ENCODE results near the gene STYK1. TPM values are rescaled to one million over a fixed set of nuclear protein-coding genes. Genes with fewer than 3 reads are reported as not detected.

STYK1 gene
- 4.2 and 8.1 TPM in 2 replicates for total RNA-seq

GRCh38 chr12:10673659-10674384 lies at the start of gene STYK1:
TSS of gene STYK1 (minus strand) at chr12:10674052. CDS start at chr12:10634618, 39,434 bp downstream.
- peak; percentile 65 to 76 for DNase-seq (ENCODE audit: low read depth in 2 of 2)

GRCh38 chr12:10722905-10723746 lies 49.3 kb upstream of the STYK1 start, which contains the start of gene YBX3:
TSS of gene YBX3 (minus strand) at chr12:10723323. CDS start at chr12:10723111, 212 bp downstream.
- peak; percentile 91 for DNase-seq (ENCODE audit: low read depth in 2 of 2)

GRCh38 chr12:10722502-10722904 lies 48.7 kb upstream of the STYK1 start:
- DNase-seq (ENCODE audit: low read depth in 2 of 2), result peak; percentile 64 to 68

GRCh38 chr12:10721651-10722501 lies 48.0 kb upstream of the STYK1 start:
- peak; percentile 99 to 100 for DNase-seq (ENCODE audit: low read depth in 2 of 2)

GRCh38 chr12:10720974-10721650 lies 47.3 kb upstream of the STYK1 start:
- peak; percentile 39 to 46 for DNase-seq (ENCODE audit: low read depth in 2 of 2)

- peak in 1 of 2 donors; percentile 61 for DNase-seq (ENCODE audit: low read depth in 2 of 2)
Observed at GRCh38 chr12:10719482-10719881, 45.6 kb upstream of the STYK1 start.

- peak in 1 of 2 donors; percentile 69 for DNase-seq (ENCODE audit: low read depth in 2 of 2)
Observed at GRCh38 chr12:10718279-10718821, 44.5 kb upstream of the STYK1 start.

GRCh38 chr12:10717410-10717809 lies 43.6 kb upstream of the STYK1 start:
- peak; percentile 55 to 79 for DNase-seq (ENCODE audit: low read depth in 2 of 2)

GRCh38 chr12:10716704-10717315 lies 43.0 kb upstream of the STYK1 start:
- DNase-seq (ENCODE audit: low read depth in 2 of 2), result peak; percentile 94 to 96

- DNase-seq (ENCODE audit: low read depth in 2 of 2), result no peak
Observed at GRCh38 chr12:10716277-10716676, 42.4 kb upstream of the STYK1 start.

- no peak for DNase-seq (ENCODE audit: low read depth in 2 of 2)
Observed at GRCh38 chr12:10715491-10715890, 41.6 kb upstream of the STYK1 start.

GRCh38 chr12:10709808-10710207 lies 36.0 kb upstream of the STYK1 start:
- DNase-seq (ENCODE audit: low read depth in 2 of 2), result no peak

GRCh38 chr12:10708862-10709261 lies 35.0 kb upstream of the STYK1 start:
- no peak for DNase-seq (ENCODE audit: low read depth in 2 of 2)

- peak in 1 of 2 donors; percentile 40 for DNase-seq (ENCODE audit: low read depth in 2 of 2)
Observed at GRCh38 chr12:10705655-10706054, 31.8 kb upstream of the STYK1 start.

- no peak for DNase-seq (ENCODE audit: low read depth in 2 of 2)
Observed at GRCh38 chr12:10701843-10702242, 28.0 kb upstream of the STYK1 start.

GRCh38 chr12:10701131-10701681 lies 27.4 kb upstream of the STYK1 start:
- no peak for DNase-seq (ENCODE audit: low read depth in 2 of 2)

GRCh38 chr12:10700581-10700980 lies 26.7 kb upstream of the STYK1 start:
- no peak for DNase-seq (ENCODE audit: low read depth in 2 of 2)

GRCh38 chr12:10697862-10698261 lies 24.0 kb upstream of the STYK1 start:
- no peak for DNase-seq (ENCODE audit: low read depth in 2 of 2)

- DNase-seq (ENCODE audit: low read depth in 2 of 2), result no peak
Observed at GRCh38 chr12:10697156-10697555, 23.3 kb upstream of the STYK1 start.

GRCh38 chr12:10690906-10691305 lies 17.1 kb upstream of the STYK1 start:
- no peak for DNase-seq (ENCODE audit: low read depth in 2 of 2)

Data from lung microvascular endothelial cell (primary cell).